GM12801 (cell line): ENCODE measurements around the gene PDIA6.

ENCODE experiments used
- CTCF ChIP-seq: IDR thresholded peaks from one replicate; pipeline ENCODE4 v1.5.1; 2011; ENCODE audit warnings: control low read depth; ENCODE audit not compliant: insufficient read length; ENCODE audit errors: extremely low read depth

PDIA6 gene

GRCh38 chr2:10779776-10780490, 32.7 kb downstream of the PDIA6 start:
- TF ChIP-seq CTCF: no peak

- TF ChIP-seq CTCF: no peak
These were observed 33.9 kb downstream of the PDIA6 start for GRCh38 chr2:10778724-10779115.

- no peak for TF ChIP-seq CTCF
These were observed 34.5 kb downstream of the PDIA6 start for GRCh38 chr2:10777842-10778723.

- TF ChIP-seq CTCF: no peak
These were observed 35.3 kb downstream of the PDIA6 start for GRCh38 chr2:10777111-10777841.

- no peak for TF ChIP-seq CTCF
These were observed 36.2 kb downstream of the PDIA6 start for GRCh38 chr2:10776231-10776977.

GRCh38 chr2:10775831-10776230, 36.8 kb downstream of the PDIA6 start:
- TF ChIP-seq CTCF: no peak
